GM18868 (cell line): Measurements from ENCODE around the gene OGT.
A peak's percentile ranks its signal among the peaks of the same experiment; 100 is the strongest.
"Not testable (repeated sequence)": the region's sequence is repeated elsewhere in the genome, so short reads cannot be mapped to it uniquely, and the experiment has no call there.

Experiments
- ATAC-seq: cut with Tn5 transposase; IDR thresholded peaks from one replicate; pipeline ENCODE4 v1.9.1; 2021; ENCODE audit warnings: mild to moderate bottlenecking, moderate library complexity; ENCODE audit not compliant: unreplicated experiment

The OGT gene

DNA sequence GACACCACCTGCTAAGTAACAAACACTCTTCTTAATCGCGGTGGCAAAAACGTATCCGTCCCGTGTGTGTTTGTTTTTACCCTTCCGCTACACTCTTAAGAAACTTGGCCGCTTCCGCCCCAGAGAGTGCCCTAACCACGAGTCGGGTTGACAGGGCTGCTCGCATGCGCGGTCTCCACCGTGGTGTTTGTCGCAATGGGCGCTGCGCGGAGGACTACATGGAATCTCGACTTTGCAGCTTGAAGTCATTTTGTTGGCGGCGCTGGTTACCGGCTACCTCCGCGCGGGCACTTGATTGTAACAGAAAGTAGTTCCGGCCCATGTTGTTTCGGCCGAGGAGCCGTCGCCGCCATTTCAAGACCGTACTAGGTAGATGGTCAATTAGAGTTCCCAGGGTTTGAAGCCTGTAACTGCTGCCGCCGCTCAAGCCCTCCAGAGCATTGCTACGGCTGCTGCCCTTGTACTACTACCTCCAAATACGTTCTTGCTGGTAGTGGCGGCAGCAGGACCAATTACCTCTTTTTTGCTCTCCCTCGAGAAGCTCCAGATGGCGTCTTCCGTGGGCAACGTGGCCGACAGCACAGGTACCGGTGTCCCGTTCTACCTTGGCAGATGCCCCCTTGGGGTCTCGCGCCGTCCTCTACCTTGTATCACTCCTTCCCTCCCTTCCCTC lies at the start of gene OGT:
OGT (plus strand) TSS at position 352 of the 673 bp plus-strand sequence; CDS start at position 548, 196 bp downstream.
- peak; percentile 86 for ATAC-seq

DNA sequence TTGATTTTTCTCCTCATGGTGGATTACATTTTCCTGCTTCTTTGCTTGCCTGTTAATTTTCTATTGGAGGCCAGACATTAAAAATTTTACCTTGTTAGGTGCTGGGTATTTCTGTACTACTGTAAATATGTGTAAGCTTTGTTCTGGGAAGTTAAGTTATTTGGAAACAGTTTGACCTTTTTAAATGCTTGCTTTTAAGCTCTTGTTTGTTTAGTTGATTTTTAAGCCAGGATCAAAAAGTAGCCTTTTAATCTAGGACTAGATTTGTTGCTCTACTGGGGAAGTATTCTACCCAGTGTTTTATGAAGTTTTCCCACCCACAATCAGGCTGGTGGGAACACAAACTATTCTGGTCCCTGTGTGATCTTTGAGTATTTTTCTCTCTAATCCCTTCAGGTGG lies 45.1 kb upstream of the OGT start:
- ATAC-seq = no peak

DNA sequence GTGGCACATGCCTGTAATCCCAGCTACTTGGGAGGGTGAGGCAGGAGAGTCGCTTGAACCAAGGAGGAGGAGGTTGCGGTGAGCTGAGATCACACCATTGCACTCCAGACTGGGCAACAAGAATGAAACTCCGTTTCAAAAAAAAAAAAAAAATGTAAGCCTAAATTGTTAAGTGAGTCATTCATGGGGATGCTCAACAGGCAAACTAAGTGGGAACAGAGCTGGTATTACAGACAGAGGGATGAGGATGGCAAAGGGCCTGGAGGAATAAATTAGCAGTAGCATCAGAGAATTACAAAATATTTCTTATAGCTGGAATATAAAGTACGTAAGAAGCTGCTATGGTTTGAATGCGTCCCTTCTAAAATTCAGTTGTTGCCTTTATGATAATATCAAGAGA lies 43.4 kb upstream of the OGT start:
- no peak for ATAC-seq

GRCh38 chrX:71492231-71493065 lies 40.5 kb upstream of the OGT start:
- no peak for ATAC-seq

DNA sequence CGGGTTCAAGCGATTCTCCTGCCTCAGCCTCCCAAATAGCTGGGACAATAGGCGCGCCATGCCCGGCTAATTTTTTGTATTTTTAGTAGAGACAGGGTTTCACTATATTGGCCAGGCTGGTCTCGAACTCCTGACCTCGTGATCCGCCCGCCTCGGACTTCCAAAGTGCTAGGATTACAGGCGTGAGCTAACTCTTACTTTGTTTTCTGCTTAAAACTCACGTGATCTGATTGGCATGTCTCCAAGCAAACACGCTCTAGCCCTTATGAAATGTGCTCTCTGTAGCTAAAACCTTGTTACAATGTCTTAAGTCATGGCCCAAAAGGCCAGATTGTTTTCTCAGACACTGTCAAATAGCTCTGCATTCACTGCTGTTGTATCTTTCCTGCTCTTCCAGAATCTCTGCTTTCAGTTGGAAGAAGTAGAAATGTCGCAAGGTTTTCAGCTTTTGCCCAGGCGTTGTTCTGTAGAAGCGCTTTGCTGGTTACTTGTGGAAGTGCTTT lies 39.7 kb upstream of the OGT start:
- no peak for ATAC-seq

GRCh38 chrX:71495979-71496378 lies 36.9 kb upstream of the OGT start:
- ATAC-seq = not testable (repeated sequence)

- ATAC-seq = no peak
These were observed 36.4 kb upstream of the OGT start for GRCh38 chrX:71496476-71496875.

- ATAC-seq = not testable (repeated sequence)
These were observed 30.8 kb upstream of the OGT start for GRCh38 chrX:71502080-71502479.

- ATAC-seq = no peak
These were observed 28.6 kb upstream of the OGT start for GRCh38 chrX:71504346-71504745.

GRCh38 chrX:71509289-71509688 lies 23.6 kb upstream of the OGT start:
- no peak for ATAC-seq

DNA sequence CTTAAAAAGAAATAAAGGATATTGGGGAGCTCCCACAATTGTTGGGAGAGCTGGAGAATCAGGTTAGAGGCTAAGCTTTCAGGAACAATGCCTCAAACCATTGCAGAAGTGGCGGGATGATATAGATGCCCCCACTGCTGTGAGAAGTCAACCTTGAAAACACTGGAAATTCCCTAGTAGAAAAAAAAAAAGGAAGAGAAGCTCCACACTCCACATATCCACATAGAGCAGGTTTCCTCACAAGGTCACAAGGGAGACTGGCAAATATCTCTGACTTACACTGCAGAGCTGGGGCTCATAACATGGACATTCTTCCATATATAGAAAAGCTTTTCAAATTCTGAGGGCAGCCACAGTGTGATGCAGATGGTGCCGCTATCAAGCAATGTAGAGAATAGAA lies 22.7 kb upstream of the OGT start:
- no peak for ATAC-seq

GRCh38 chrX:71513731-71514130 lies 19.2 kb upstream of the OGT start:
- not testable (repeated sequence) for ATAC-seq

DNA sequence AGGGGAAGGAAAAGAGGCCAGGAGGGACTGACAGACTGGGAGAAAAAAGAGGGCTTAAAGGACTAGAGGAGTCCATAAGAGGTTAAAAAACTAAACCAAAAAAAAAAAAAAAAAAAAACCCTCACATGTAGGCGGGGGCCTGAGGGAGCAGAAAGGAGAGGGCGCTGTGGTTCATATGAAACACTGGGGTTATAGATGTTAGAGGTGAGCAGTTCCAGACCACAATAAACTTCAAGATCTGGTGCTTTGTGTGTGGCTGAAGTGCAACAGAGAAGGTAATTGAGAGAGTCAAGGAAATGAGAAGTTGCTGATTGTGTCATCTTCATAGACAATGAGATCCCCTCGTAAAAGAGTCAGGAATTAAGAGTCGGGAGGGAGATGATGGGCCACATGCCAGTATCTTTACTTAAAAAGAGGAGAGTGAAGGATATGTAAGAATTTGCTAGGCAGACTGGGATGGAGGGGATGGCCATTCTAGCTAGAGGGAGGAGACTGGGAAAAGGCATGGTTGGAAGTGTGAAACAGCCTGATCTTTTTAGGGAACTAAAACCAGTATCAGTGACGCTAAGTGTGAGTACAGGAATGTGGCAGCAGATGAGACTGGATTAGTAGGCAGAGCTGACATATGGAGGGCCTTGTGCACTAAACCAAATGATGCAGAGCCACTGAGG lies 18.4 kb upstream of the OGT start:
- peak; percentile 87 for ATAC-seq

DNA sequence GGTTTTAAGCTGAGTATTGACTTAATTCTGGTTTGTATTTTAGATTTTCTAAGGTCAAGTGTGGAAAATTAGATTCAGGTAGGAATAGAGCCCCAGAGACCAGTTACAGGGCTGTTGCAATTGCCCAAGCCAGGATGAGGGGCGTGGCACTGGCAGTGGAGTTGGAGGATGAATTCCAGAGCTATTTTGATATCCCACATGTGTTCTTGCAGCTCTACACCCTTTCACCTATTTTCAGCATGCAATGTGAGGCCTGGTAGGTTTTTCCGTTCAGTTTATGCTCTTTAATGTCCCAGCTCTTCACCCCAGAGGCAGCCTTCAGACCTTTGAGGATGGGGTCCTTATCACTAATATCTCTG lies 17.9 kb upstream of the OGT start:
- no peak for ATAC-seq

GRCh38 chrX:71525316-71525715 lies 7.6 kb upstream of the OGT start:
- no peak for ATAC-seq

DNA sequence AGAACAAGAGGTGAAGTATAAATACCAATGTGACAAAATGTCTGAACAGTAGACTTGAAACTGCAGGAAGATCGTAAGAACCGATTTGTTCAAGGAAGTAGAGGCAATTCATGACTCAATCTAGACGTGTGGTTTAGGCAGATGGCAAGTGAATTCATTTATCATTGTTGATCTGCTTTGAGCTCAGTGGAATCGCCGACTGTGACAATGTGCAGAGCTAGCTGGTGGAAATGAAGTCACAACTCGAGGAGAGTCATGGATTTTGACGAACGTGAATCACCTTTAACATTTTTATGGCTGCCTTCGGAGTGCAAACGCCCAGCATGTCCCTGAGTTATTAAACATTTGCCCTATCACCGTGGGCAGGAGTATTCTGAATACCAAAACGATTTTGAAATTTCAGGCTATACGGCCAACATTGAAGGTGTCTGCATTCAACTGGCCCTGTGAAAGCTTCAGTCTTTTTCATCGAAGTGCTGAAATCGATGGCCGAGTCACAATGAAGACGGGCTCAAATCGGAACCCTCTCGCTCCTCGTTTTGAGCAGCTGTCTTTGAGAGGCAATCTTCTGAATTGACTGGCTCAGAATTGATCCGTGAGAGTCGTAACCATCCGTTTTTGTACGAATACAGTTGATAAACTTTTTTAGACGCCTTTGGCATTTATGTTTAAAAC lies 689 bp upstream of the OGT start:
- ATAC-seq = peak; percentile 16

- ATAC-seq = no peak
These were observed 579 bp downstream of the OGT start for GRCh38 chrX:71533516-71533850.

DNA sequence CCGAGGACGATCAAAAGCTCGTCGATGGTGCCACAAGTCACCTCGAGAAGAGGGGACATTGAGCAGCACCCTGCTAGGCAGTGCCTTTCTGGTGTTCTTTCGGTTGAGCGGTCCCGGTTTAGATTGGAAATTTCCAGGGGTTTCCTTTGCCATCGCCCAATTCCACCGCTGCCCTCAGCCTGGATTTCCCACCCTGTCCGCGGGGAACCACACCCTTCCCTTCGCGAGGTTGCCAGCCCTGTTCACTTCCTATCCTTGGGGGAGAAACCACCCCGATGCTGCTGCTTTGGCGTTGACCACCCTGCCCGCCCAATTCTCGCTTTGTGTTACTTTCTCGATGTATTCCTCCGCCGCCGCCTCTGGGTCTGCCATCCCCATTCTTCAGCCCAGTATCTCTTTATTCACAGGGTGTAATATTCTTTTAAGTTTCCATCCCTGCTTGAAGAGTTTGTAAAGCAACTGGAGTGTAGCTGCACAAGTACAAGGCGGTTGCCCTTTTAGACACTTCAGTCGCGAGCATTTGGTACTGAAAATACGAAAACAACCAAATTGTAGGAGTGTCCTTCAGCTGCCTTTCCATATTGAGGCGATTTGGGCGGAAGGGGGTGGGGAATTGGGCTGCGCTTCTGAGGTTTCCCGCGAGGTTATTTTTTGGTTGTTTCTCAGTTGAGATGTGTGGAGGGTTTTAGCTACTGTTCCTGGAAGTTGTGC lies 1.1 kb downstream of the OGT start:
- ATAC-seq = no peak

DNA sequence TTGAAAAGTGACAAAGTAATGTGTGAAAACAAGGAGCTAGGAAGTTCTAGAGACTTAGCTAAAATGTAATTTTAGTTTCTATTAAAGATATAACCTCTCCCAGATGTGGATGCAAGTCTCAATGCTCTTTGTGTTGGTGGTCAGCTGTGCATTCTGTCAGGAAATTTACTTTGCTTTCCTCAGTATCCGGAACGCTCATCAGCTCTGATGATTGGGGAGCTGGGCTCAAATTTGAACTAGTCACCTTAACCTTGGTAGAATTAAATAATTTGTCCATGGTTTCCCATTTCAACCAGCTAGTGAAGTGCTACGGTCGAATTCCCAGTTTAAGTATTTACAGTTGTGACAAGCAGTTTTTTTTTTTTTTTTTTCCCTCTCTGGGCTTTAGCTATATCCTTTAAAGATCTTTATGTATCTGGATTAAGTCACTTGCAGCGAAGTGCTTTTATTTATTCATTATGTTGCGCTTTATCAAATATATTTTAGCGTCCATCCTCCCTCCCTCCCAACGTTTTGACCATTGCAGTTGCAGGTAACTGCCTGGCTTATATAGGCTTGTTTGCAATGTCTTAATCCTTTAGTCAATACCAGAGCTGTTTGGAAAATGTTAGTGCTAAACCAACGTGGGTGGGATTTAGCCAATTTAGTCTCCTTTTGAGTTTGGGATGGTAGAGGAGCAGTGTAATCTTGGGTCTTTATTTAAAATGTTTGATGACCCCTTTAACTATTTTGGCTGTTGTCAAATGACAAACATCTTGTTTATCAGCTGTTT lies 2.1 kb downstream of the OGT start:
- no peak for ATAC-seq

- no peak for ATAC-seq
These were observed 3.4 kb downstream of the OGT start for GRCh38 chrX:71536285-71536684.
